HG03060 (cell line): ENCODE data around the gene SURF6.
"Not testable (repeated sequence)": the region's sequence is repeated elsewhere in the genome, so short reads cannot be mapped to it uniquely, and the experiment has no call there.

Experiments used
- ATAC-seq: cut with Tn5 transposase; IDR thresholded peaks from one replicate; pipeline ENCODE4 v1.9.1; 2021; ENCODE audit warnings: low read depth, moderate number of reproducible peaks; ENCODE audit not compliant: unreplicated experiment

The SURF6 gene

DNA sequence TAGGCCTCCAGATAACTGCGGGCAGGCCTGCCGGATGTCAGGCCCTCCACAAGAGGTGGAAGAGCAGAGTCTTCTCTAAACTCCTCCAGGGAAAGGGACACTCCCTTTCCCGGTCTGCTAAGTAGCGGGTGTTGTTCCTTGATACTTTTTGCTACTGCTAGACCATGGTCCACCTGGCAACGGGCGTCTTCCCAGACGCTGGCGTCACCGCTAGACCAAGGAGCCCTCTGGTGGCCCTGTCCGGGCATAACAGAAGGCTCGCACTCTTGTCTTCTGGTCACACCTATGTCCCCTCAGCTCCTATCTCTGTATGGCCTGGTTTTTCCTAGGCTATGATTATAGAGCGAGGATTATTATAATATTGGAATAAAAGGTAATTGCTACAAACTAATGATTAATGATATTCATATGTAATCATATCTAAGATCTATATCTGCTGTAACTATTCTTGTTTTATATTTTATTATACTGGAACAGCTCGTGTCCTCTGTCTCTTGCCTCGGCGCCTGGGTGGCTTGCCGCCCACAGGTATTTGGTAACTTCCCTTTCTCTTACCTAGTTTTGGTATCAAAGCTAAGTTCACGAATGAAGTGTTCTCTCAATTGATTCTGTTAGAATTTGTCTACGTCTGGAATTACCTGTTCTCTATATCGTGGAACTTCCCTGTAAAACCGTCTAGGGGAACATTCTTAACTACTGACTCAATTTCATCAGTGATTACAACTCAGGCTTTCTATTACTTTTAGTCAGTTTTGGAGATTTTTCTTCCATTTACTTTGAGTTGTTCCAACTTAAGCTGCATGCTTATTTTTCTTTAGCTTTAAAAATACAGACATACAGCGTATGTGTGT lies 6.5 kb downstream of the SURF6 start:
- not testable (repeated sequence) for ATAC-seq

DNA sequence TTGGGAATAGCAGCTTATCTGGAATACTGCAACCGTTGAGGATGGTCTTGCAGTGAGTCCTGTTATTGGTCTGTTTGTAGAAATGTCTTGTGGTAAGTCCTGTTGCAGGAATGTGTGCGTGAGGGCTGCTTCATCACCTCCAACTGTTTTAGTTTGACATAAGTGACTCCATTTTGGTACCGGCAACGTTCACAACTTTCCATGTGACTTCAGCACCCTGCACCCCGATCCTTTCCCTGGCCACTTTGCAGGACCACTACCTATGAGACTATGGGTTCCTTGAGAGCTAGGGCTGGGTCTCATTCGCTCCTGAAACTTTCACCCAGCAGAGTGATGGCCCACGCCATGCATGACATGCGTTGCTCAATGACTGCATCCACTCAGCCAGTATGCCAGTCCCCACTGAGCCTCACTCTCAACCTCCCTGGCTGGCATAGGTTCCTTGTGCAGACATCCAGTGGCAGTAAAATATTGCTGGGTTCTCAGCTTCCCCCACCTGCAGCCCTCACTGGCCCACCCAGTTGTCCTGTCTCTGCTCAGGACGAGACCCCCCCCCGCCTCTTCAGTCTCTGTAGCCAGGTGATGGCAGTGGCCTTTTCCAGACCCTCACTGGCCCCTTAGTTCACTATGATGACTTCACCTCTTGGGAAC lies 8.0 kb downstream of the SURF6 start:
- no peak for ATAC-seq

DNA sequence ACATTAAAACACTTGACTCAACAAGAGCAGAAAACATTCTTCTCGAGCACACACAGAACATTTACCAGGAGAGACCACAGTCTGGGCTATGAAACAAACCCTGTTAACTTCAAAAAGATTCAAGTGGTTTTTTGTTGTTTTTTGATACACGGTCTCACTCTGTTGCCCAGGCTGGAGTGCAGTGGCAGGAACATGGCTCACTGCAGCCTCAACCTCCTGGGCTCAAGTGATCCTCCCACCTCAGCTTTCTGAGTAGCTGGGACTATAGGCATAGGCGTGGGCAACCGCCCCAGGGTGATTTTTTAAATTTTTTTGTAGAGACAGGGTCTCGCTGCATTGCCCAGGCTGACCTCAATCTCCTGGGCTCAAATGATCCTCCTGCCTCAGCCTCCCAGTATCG lies 9.0 kb downstream of the SURF6 start:
- not testable (repeated sequence) for ATAC-seq

DNA sequence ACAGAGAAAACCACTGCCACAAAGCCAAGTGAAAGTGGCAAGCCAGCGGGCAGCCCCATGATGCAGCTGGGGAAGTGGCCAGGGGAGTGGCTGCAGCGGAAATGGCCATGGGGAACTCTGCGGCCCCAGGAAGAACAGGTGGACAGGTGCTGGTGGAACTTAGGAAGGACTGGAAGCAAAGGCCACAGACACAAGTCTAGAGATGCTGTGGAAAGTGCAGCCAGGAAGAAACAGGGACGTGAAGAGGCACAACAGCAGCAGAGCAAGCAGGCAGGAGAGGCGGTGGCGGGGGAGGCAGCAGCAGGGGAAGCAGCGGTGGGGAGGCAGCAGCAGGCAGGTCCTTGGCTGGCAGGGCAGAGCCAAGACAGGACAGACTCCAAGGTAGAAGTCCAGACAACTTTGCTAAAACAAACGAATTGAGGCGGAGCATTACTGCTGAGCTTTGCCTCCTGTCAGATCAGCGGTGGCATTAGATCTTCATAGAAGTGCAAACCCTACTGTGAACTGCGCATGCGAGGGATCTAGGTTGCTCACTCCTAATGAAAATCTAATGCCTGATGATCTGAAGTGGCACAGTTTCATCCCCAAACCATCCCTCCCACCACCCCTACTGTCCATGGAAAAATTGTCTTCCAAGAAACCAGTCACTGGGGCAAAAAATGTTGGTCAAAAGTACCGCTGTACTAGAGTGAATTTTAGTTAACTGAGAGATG lies 11.8 kb downstream of the SURF6 start:
- ATAC-seq: no peak

DNA sequence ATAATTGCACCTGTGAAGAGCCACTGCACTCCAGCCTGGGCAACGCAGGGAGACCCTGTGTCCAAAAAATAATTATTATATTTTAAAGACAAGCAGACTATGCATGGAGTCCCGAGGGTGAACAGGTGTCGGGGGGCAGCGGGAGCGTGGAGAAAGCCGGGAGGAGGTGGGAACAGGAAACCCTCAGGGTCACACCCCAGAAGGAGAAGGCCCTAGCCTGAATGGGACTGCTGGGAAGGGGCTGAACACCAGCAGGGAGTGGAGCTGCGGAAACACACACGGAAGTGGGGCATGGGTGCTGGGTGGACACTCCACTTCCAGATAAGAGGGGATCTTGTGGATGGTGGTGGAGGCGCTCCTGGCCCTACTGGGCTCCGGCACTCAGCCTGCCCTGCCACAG lies 12.8 kb downstream of the SURF6 start:
- ATAC-seq: no peak

DNA sequence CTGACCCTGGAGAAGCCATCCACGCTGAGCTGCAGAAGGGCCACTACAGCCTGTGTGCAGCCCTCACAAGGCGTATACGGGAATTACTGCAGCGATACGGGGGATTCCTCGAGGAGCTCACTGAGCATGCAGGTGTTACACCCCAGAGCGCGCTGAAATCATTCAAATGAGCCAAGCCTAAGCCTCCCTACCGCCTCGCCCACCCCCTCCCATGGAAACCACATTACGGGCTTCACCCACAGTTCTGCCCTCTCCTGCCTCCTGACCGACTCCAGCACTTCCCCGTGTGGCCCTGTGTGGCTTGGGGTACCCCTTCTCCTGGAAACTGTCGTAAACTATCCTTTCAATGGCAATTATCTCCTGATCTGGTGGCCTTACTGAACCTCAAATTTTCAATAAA lies 13.3 kb downstream of the SURF6 start:
- ATAC-seq: no peak

DNA sequence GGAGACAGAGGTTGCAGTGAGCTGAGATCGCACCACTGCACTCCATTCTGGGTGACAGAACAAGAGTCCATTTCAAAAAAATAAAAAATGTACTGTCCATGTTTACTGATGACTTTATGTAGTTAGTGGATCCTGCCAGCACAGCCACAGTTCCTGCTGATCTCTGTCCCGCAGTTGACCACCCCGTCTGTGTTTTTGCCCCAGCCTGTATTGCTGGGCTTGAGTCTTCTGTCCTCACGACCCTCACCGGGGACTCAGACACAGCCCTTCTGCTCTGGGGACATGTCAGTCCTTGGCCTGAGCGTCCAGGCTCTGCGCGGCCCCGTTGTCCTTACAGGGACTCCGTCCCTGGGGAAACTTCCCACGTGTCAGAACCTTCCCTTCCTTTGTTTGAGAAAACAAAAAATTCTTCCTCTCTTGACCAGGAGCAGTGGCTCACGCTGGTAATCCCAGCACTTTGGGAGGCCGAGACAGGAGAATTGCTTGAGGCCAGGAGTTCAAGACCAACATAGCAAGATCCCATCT lies 14.5 kb downstream of the SURF6 start:
- no peak for ATAC-seq

DNA sequence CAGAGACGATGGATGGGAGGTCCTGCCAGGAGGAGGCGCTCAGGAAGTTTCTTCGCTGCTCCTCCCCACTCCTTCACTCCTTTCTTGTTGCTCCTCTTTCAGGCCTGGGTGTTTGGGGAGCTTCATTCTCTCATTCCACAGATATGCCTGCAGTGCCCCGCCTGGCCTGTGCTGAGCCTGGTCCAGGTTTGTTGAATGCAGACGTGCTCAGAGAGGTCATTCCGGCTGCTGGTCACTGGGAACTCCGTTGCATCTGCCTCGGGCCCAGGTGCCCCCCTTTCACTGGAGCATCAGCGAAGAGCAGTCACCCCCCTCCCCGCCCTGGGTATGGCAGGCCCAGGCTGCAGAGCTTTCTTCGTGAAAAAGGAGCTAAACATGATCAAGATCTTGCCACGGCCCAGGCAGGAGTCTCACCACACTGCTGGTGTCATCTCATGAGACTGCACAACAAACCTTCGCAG lies 15.5 kb downstream of the SURF6 start:
- no peak for ATAC-seq

DNA sequence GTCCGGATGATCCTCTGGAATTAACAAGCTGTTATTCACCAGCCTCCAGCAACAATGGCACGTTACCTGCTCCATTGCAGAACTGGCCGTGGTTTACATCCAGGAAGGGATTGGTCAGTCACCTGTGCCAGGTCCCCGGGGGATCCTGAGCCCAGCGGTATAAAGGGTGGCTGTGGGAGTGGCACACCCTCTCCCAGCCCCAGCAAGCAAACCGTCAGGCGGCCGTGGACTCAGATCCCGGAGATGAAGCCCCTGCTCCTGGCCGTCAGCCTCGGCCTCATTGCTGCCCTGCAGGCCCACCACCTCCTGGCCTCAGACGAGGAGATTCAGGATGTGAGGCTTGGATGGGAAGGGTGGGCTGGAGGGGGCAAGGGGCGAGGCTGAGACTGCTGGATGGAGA lies 18.4 kb downstream of the SURF6 start:
- ATAC-seq: not testable (repeated sequence)

DNA sequence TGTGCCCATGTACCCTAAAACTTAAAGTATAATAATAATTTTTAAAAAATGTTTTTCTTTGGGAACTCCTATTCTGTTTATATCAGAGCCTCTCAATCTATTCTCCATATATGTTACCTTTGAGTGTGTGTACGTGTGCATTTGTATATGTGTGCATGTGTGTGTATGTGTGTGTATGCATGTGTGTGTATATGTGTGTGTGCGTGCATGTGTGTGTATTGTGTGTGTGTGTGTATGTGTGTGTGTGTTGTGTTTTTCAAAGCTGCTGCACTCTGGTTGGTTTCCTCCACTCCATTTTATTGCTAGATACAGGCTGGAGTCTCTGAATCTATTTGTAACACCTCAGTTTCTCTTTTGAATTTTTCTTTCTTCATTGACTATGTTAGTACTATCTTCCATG lies 20.0 kb downstream of the SURF6 start:
- ATAC-seq: no peak

DNA sequence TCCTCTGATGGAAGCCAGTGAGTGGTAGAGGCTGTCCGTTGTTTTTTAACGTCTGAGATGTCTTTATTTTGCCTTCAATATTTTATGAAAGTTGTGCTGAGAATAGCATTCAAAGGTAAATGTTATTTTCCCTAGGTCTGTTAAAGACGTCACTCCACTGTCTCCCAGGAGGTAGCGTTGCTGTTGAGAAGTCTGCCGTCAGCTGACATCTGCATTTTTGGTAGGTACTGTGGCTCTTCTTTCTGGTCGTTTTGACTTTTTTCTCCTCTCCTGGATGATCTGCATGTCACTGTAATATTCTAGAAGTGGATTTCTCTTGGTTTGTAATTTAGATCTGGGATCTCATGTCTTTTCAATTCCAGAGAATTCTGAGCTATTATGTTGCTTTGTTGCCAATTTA lies 26.4 kb downstream of the SURF6 start:
- ATAC-seq: no peak

DNA sequence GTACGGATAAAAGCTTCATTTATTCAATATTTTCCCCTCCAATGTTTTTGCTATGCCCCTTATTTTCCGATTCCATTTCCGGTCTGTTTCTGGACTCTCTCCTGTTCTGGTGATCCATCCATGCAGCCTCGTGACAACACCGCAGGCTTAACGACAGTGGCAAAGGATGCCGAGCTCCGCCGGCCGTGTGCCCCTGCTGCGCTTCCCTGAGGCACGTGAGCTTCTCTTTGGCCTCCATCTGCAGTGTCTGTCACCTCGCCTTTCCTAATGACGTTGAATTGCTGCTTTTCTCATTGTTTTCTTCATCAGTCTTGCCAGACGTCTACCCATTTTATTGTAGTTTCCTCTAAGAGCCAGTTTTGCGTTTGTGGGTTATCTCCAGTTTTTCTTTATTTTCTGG lies 28.7 kb downstream of the SURF6 start:
- ATAC-seq: no peak

DNA sequence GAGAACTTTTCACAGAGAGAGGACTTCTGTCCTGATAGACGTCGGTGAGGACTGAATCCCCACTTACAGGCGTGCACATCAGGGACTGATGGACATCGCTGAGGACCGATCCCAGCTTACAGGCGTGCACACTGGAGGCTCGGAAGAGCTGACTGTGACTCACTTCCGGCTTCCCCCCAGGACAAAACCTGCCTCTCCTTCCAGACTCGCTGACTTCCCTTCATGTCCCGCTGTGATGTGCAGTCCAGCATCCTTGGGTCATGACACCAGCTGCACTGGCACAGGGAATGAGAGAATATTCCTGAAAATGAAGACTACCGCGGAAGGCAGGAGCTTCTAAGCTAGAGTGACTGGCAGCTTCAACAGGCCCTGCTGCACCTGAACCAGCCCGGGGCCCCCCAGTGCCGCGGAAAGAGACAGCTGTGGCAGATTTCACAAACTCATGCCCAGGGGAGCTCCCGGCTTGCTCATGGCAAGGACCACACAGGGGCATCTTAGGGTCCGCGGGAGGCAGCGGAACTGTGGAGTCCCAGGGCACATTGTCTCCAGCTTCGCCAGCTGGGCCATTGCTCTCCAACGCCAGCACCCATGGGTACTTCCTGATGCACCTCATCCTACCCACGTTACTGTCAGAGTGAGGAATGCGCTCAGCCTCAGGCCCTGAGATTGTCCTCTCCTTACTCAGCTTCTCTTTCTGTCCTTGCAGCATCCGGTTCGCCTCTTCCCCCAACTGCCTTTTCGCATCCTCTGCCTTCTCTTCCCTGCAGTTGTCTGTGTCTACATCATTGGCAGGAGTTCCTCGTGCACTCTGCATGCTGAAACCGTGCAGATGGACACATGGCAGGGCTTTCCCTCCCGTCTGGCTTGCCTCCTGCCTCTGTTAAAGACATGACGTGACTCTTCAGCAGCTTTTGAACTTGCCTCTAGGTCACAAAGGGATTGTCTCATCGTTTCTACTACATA lies 29.5 kb downstream of the SURF6 start:
- ATAC-seq: no peak

DNA sequence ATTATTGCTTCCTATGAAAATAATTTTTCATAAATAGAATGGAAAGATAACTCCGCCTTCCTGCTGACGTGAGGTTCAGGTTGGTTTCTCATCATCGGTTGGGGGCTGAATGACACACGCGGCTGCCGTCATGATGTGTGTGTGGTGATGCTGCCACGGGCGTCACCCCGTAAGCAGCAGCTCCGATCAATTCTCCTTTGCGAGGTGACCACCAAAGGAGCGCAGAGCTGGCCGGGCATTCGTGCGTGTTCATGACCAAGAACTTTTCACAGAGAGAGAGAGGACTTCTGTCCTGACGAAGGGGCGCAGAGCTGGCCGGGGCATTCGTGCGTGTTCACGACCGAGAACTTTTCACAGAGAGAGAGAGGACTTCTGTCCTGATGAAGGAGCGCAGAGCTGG lies 30.3 kb downstream of the SURF6 start:
- ATAC-seq: no peak

DNA sequence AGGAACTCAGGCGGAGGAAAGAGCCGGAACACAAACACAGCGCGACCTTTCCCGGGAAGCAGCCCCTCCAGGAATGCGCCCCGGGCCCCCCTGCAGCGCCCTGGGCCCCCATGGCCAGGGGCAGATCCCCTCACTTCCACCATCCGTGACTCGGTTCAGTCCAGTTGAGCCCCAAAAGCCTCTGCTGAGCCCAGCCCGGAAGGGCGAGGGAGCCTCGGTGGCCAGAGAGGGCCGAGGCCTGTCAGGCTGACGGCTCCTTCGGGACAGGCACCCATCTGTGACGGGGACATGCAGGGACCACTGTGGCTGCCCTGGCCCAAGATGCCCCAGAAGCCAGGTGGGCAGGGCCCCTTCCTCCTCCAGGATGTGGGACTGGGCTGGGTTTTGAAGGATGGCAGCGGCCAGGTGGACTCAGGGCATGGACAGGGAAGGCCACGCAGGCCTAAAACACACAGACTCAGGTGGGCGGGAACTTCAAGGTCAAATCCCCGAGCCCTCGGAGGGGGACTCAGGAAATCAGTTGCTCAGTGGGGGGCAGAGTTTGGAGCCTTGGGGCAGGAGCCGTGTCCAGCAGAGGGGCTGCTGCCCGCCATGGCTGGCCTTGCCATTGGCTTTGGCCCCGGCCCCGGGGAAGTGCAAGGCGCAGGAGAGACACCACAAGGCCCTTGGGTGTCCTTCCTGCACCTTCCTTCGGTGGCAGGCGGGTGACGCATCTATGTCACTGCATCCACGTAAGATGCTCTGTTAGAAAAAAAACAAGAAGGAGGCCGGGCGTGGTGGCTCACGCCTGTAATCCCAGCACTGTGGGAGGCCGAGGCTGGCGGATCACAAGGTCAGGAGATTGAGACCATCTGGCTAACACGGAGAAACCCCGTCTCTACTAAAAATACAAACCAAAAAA lies 31.3 kb downstream of the SURF6 start:
- no peak for ATAC-seq

DNA sequence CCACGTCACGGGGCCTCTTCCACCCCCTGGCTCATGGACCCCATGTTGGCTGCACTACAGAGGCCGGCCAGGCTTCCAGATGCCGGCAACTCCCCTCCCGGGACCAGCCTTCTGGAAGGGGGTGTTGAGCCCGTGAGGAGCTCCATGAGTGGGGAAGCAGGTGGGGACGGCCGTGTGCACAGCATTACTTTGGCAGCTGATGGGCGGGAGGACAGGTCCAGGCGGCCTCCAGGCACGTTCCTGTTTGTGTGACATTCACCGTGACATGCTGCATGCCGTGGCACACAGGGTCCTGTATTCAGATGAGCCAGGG lies 31.9 kb downstream of the SURF6 start:
- no peak for ATAC-seq

DNA sequence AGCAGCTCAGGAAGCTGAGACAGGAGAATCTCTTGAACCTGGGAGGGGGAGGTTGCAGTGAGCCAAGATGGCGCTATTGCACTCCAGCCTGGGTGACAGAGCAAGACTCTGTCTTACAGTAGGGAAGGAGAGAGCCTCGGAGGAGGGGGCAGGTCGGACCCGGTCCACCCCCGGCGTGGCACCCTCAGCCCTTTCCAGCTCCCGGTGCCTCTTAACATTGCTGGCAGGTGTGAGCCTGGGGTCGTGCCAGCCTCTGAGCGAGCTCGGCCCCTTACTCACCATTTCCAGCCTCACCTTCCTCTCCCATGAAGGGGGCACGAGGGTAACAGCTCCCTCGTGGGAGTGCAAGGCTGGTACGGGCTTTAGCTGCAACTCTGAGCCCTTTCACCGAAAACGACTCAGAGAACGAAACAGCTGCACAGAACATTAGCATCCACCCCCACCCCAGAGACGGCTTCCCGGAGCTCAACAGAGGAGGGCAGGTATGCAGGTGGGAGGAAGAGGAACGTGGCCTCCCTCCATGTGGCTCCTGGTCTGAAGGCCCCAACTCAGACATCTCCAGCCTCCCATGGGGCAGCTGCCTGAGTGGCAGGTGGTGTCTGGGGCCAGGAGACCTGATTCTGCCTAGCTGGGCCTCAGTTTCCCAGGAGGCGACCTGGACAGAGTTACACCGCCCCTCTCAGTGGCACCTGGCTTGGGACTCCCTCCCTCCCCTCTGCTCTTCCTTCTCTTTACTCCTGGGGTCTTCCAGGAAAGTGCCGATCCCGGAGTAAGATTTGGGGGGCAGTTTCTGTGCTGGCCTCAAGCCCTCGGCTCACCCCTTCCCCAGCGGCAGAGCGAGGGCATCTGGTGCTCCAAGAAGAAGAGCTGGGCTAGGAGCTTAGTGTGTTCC lies 32.5 kb downstream of the SURF6 start:
- no peak for ATAC-seq
